ENCODE data around the gene PDE11A. TPM values are rescaled to one million over a fixed set of nuclear protein-coding genes. Genes with fewer than 3 reads are reported as not detected.

PDE11A gene
- total and polyA plus RNA-seq, 2 of the 8 experiments (the other 6 are each of a cell fraction or from before 2014, with no cell fraction given) = 0.19 to 0.23 TPM

- no peak overlapping the region for H3K4me2 ChIP-seq (ENCODE audit: insufficient read depth in 1 of 2, low read depth in 2 of 2, low read length in 2 of 2)
- H2AFZ ChIP-seq (ENCODE audit: low read length) = no peak overlapping the region
- no peak overlapping the region for H3K4ac ChIP-seq (replicated peaks; ENCODE audit: insufficient read length, low read depth, low read length)
- no peak overlapping the region for H3K56ac ChIP-seq (replicated peaks; ENCODE audit: insufficient read length, low read depth, low read length)
- no peak overlapping the region for H3K4me3 ChIP-seq (ENCODE audit: extremely low read depth in 1 of 4, insufficient read depth in 2 of 4, low read depth in 3 of 4, low read length in 4 of 4)
- no peak for DNase-seq (ENCODE audit: low read depth in 1 of 2, low spot score in 2 of 2)
- ChIA-PET POLR2A (ENCODE audit: partially characterized antibody) (no interaction called here), CTCF (ENCODE audit: partially characterized antibody) (interaction anchor here (0.7 to 2.6 kb wide), 10 partner anchors 10 to 526 kb away, joined by 3 to 9 read pairs (median 4); partner anchors contain the start of gene NFE2L2)
- no peak overlapping the region for H2BK12ac ChIP-seq (ENCODE audit: low read depth, low read length)
- H2BK5ac ChIP-seq (ENCODE audit: low read depth, low read length) = no peak overlapping the region
- no peak overlapping the region for H4K5ac ChIP-seq (ENCODE audit: insufficient read length, low read depth, low read length)
- no peak overlapping the region for H3K14ac ChIP-seq (ENCODE audit: insufficient read length)
- H3K79me2 ChIP-seq (ENCODE audit: control insufficient read depth in 1 of 2, insufficient read depth in 2 of 2, low read length in 2 of 2) = no peaks in the 10 kb centered on the region
- no peak overlapping the region for H2BK20ac ChIP-seq (ENCODE audit: low read length)
- H3K79me1 ChIP-seq (ENCODE audit: low read depth, low read length) = no peaks in the 10 kb centered on the region
- H2BK15ac ChIP-seq (ENCODE audit: low read length) = no peak overlapping the region
- H3K9me3 ChIP-seq (ENCODE audit: insufficient read depth in 2 of 2, low read depth in 1 of 2, low read length in 1 of 2) = no peaks in the 10 kb centered on the region
- 40% methylated on average over 1 of the region's 1 CpG; no CpG with 5 or more reads in 1 of the 2 experiments for WGBS, 2 experiments (ENCODE audit: extremely low coverage in 1 of 2, insufficient coverage in 1 of 2, insufficient read length in 1 of 2, insufficient replicate concordance in 2 of 2, low coverage in 1 of 2, low lambda C conversion rate in 2 of 2, missing lambda C conversion rate in 1 of 2)
- H4K20me1 ChIP-seq (replicated peaks in 1 of 2; ENCODE audit: control insufficient read depth in 1 of 2, insufficient read depth in 2 of 2, low read length in 2 of 2) = no peaks in the 10 kb centered on the region
- H4K8ac ChIP-seq (ENCODE audit: extremely low read depth, insufficient read depth, low read length) = no peak overlapping the region
- no peak overlapping the region for H3K27ac ChIP-seq (ENCODE audit: low read depth, low read length)
- FAIRE-seq = no peak
- H3K18ac ChIP-seq (ENCODE audit: extremely low read depth, low read length) = no peak overlapping the region
- TF ChIP-seq PHF8 (conservative IDR thresholded peaks at IDR 0.05; ENCODE audit: low read depth, low read length) (no peak), USF2 (IDR thresholded peaks at IDR 0.05; ENCODE audit: low read length) (no peak), KDM4A (IDR thresholded peaks at IDR 0.05; ENCODE audit: low read depth, low read length, severe bottlenecking) (no peak), GTF2F1 (IDR thresholded peaks at IDR 0.05; ENCODE audit: borderline replicate concordance, low read depth, low read length) (no peak), E2F6 (IDR thresholded peaks at IDR 0.05) (no peak), CTCF (IDR thresholded peaks at IDR 0.05; ENCODE audit: control extremely low read depth in 1 of 3, insufficient read depth in 1 of 3, low read depth in 1 of 3, low read length in 3 of 3) (peak in 2 of 3 experiments; percentile 18 to 25; a peak in 2 of 4 replicates), RBBP5 (IDR thresholded peaks at IDR 0.05; ENCODE audit: borderline replicate concordance, low read depth, low read length) (no peak)
- H4K91ac ChIP-seq (replicated peaks; ENCODE audit: insufficient read length, low read length) = no peak overlapping the region
- H3K23ac ChIP-seq (ENCODE audit: insufficient read length) = no peak overlapping the region
- H3K23me2 ChIP-seq (ENCODE audit: low read depth, low read length) = no peaks in the 10 kb centered on the region
- no peaks in the 10 kb centered on the region for H3K36me3 ChIP-seq (ENCODE audit: control insufficient read depth in 2 of 4, insufficient read depth in 4 of 4, low read length in 3 of 4)
- H2BK120ac ChIP-seq (replicated peaks; ENCODE audit: low read depth, low read length) = no peak overlapping the region
- H3K4me1 ChIP-seq (replicated peaks in 1 of 4; ENCODE audit: control insufficient read depth in 3 of 4, insufficient read depth in 4 of 4, low read length in 3 of 4) = peaks cover 0 to 7% (median 1%) of the 10 kb centered on the region in 4 experiments; a peak in 2 of 7 replicates
- no peak overlapping the region for H2AK5ac ChIP-seq (ENCODE audit: low read depth, low read length)
- no peak overlapping the region for H3K9ac ChIP-seq (replicated peaks in 1 of 4; ENCODE audit: extremely low read depth in 1 of 4, low read depth in 3 of 4, low read length in 3 of 4)
- no peaks in the 10 kb centered on the region for H3K27me3 ChIP-seq (replicated peaks in 1 of 4; ENCODE audit: control insufficient read depth in 3 of 4, extremely low read depth in 1 of 4, insufficient read depth in 3 of 4, low read length in 3 of 4)
Measured at GRCh38 chr2:177691177-177691576, 381.4 kb downstream of the PDE11A start.

Data from H1 (cell line).